BJ (cell line): ENCODE results near the gene KRT36. TPM values are rescaled to one million over a fixed set of nuclear protein-coding genes. Genes with fewer than 3 reads are reported as not detected.

Experiments
- CTCF ChIA-PET: fragments of 350-600 bp; formaldehyde crosslinking; extraction: SDS; loops from one replicate; lab custom pipeline; 2021; ENCODE audit warnings: antibody characterized with exemption, inconsistent platforms; lab: Yijun Ruan, JAX
- POLR2A ChIA-PET: fragments of 300-600 bp; sonication (Branson Sonifier 250); formaldehyde crosslinking; extraction: SDS; loops from one replicate; lab custom pipeline; 2021; ENCODE audit warnings: antibody characterized with exemption; lab: Charles Lee
- DNase-seq: peaks from one replicate; pipeline ENCODE4 v3.0.0-alpha.2; 2011; ENCODE audit warnings: low read depth
- H3K27me3 ChIP-seq: 2 replicates; pipeline ENCODE4 v1.6.0; 2011; ENCODE audit warnings: low read length; ENCODE audit not compliant: control insufficient read depth, insufficient read depth
- H3K36me3 ChIP-seq: 2 replicates; pipeline ENCODE4 v1.5.1; 2011; ENCODE audit warnings: low read length; ENCODE audit not compliant: control insufficient read depth, insufficient read depth
- H3K4me3 ChIP-seq: 2 replicates; pipeline ENCODE4 v1.5.1; 2011; ENCODE audit warnings: low read depth, mild to moderate bottlenecking, control low read depth, low read length
- polyA plus RNA-seq: library from polyadenylated mRNA; depleted of rRNA; stranded (reverse); fragments of >200 nt; gene quantifications from 2 replicates; pipeline ENCODE4 v1.2.3, GENCODE V29; 2011
- TF ChIP-seq, protein P1 (sequence below): IDR thresholded peaks from 2 replicates; pipeline ENCODE4 v1.5.1; 2011; ENCODE audit warnings: low read depth, mild to moderate bottlenecking, control low read depth, inconsistent platforms, low read length, moderate library complexity; ENCODE audit not compliant: insufficient read depth

KRT36 gene
- polyA plus RNA-seq, 1 experiment = 0.04 TPM

DNA sequence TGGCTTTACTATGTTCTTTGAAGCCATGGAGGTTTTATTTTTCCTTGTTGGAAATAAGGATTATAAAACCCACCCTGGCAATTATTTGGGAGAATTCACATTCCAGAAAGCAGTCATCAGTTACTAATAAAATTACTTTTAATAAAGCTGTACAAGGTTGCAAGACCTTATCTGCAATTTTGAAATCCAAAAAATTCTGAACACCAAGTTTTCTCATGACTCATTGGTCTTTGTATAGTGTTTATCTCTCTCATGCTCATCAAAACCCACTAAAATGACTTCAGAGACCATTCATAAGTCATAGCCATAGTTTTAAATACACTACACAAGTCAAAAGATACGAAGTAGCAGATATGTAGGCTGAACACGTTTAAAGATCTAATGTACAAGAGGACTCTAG lies 42.9 kb downstream of the KRT36 start:
- CTCF ChIA-PET = interaction anchor here (0.8 kb wide), 2 partner anchors 10 to 102 kb away, joined by 3 to 4 read pairs; no protein-coding TSS in a partner anchor
- POLR2A ChIA-PET = interaction anchor here (0.6 kb wide), 4 partner anchors 18 to 241 kb away, joined by 3 to 14 read pairs (median 5); no protein-coding TSS in a partner anchor
- TF ChIP-seq, protein P1, sequence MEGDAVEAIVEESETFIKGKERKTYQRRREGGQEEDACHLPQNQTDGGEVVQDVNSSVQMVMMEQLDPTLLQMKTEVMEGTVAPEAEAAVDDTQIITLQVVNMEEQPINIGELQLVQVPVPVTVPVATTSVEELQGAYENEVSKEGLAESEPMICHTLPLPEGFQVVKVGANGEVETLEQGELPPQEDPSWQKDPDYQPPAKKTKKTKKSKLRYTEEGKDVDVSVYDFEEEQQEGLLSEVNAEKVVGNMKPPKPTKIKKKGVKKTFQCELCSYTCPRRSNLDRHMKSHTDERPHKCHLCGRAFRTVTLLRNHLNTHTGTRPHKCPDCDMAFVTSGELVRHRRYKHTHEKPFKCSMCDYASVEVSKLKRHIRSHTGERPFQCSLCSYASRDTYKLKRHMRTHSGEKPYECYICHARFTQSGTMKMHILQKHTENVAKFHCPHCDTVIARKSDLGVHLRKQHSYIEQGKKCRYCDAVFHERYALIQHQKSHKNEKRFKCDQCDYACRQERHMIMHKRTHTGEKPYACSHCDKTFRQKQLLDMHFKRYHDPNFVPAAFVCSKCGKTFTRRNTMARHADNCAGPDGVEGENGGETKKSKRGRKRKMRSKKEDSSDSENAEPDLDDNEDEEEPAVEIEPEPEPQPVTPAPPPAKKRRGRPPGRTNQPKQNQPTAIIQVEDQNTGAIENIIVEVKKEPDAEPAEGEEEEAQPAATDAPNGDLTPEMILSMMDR = no peak
- H3K4me3 ChIP-seq = no peak overlapping the region
- no peaks in the 10 kb centered on the region for H3K27me3 ChIP-seq
- no peaks in the 10 kb centered on the region for H3K36me3 ChIP-seq
- DNase-seq = peak; percentile 77

DNA sequence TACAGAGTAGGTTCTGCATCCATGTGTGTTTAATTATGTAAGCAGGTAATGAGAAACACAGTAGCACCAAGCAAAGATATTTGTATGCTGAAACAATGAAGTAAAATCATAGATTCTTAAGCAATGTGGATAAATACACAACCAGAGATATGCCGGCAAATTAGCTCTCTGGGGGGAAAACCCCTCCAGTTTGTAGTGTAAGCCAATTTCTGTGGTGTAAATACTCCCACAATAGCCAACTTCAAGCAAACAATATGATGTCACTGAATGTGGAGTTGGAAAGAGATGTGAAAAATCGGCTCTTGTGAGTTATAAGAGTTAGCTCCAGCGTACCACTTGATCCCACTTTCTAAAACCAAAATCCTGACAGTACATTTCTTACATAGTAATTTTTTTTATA lies 45.1 kb downstream of the KRT36 start:
- POLR2A ChIA-PET = no interaction called here

DNA sequence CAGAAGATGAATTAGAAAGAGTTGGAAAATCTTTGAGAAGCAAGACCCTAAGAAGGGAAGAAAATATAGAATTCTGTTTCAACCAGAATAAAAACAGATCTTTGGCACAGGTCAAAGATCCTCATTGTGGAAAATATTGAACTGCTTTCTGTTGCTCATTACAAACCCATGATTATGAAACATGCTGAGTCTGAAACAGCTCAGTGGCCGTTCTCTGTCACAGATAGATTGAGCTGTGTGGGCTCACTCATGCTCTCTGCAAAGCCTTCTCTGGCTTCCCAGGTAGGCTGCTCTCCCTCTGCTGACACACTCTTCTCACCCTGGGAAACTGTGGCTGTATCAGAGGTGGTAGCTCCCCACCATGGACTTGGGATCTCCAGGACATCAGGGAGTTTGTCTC lies 45.5 kb downstream of the KRT36 start:
- DNase-seq = no peak
- ChIA-PET POLR2A (no interaction called here), CTCF (interaction anchor here (1.2 kb wide), 1 partner anchor 14 kb away, joined by 4 read pairs; no protein-coding TSS in a partner anchor)
- no peak overlapping the region for H3K4me3 ChIP-seq
- H3K27me3 ChIP-seq = no peaks in the 10 kb centered on the region
- TF ChIP-seq, protein P1 = no peak
- H3K36me3 ChIP-seq = no peaks in the 10 kb centered on the region

More for the DNA sequence above, 45.1 kb downstream of the KRT36 start:
- TF ChIP-seq, protein P1 = no peak
- Histone ChIP-seq H3K4me3 (no peak overlapping the region), H3K36me3 (no peaks in the 10 kb centered on the region), H3K27me3 (no peaks in the 10 kb centered on the region)
- DNase-seq = no peak
- CTCF ChIA-PET = interaction anchor here (1.2 to 1.3 kb wide), 2 partner anchors 14 to 51 kb away, joined by 3 to 4 read pairs; no protein-coding TSS in a partner anchor

DNA sequence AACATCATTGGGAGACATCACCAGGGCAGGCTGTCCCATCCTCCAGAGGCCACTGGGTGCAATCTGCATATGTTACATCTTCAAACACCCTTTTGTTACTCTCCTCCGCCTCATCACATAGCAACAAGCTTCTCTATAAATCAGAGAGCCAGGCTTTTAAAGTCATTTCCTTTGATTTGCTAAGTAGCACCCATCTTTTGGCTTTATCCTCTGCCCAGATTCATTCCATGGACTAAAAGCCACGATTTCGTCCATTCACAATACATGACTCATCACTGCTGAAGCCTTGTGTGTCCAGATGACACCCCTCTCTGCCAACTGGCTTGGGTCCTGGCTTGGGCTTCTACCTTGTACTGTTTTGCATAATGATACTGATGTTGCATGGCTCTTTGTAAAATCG lies 47.0 kb downstream of the KRT36 start:
- H3K36me3 ChIP-seq = no peaks in the 10 kb centered on the region
- no peak overlapping the region for H3K4me3 ChIP-seq
- POLR2A ChIA-PET = interaction anchor here (0.6 kb wide), 1 partner anchor 18 kb away, joined by 3 read pairs; the partner anchor contains the start of gene KRT37
- TF ChIP-seq, protein P1 = no peak
- CTCF ChIA-PET = interaction anchor here (0.7 to 1.2 kb wide), 3 partner anchors 53 to 220 kb away, joined by 3 read pairs; no protein-coding TSS in a partner anchor
- H3K27me3 ChIP-seq = no peaks in the 10 kb centered on the region
- DNase-seq = peak; percentile 70

DNA sequence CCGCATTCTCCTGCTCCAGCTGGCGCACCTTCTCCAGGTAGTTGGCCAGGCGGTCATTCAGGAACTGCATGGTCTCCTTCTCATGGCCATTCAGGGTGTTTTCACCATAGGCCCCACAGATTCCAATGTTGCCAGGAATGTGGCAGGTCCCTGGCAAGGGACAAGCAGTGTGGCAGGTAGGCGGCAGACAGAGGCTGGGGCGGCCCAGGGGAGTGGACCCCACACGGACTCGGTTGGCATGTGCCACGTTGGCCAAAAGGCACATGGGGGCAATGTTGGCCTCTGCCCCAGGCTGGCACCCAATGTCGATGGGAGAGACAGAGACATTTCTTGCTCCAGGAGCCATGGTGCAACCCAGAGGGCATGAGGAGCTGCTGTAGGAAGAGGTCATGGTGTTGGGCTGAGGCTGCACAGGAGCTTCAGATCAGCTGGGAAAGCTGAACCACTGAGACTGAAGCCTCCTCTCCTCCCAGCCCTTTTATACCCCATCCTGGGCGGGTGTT lies 49.1 kb downstream of the KRT36 start, which contains the start of gene KRT38:
TSS of gene KRT38 (minus strand) at position 453 of the 503 bp plus-strand sequence. CDS start at position 391, 62 bp downstream.
- no peak within 1 kb of the TSS for H3K4me3 ChIP-seq
- H3K36me3 ChIP-seq = no peaks in the 10 kb centered on the region
- no peaks in the 10 kb centered on the region for H3K27me3 ChIP-seq
- CTCF ChIA-PET = interaction anchor here (1.4 to 1.9 kb wide), 3 partner anchors 109 to 207 kb away, joined by 3 to 6 read pairs (median 4); no protein-coding TSS in a partner anchor
- POLR2A ChIA-PET = no interaction called here
- DNase-seq = no peak
- TF ChIP-seq, protein P1 = no peak
